ENCODE data around the gene STIMATE. TPM values are rescaled to one million over a fixed set of nuclear protein-coding genes. Genes with fewer than 3 reads are reported as not detected.

The STIMATE gene
- total RNA-seq, 2 donors from 2014 or later = 7.2 to 20.5 TPM

DNA sequence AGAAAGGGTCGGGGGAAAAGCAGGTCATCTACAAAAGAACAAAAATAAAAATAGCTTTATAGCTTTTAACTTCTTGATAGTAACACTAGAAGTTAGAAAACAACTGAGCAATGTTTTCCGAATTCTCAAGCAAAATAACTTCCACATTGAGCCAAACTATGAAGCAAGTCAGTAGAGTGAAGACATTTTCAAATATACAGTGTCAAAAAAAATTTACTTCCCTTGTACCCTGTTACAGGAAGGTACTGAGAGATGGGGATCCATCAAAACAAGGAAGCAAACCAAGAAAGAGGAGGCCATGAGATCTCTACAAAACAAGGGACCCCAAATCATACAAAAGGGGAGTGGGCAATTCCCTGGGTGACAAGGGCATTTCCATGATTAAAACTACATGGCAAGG lies 26.6 kb upstream of the STIMATE start:
- TF ChIP-seq POLR2AphosphoS5 (IDR thresholded peaks at IDR 0.05) (no peak), POLR2A (IDR thresholded peaks at IDR 0.05) (no peak)
- TF ChIP-seq, protein P1, sequence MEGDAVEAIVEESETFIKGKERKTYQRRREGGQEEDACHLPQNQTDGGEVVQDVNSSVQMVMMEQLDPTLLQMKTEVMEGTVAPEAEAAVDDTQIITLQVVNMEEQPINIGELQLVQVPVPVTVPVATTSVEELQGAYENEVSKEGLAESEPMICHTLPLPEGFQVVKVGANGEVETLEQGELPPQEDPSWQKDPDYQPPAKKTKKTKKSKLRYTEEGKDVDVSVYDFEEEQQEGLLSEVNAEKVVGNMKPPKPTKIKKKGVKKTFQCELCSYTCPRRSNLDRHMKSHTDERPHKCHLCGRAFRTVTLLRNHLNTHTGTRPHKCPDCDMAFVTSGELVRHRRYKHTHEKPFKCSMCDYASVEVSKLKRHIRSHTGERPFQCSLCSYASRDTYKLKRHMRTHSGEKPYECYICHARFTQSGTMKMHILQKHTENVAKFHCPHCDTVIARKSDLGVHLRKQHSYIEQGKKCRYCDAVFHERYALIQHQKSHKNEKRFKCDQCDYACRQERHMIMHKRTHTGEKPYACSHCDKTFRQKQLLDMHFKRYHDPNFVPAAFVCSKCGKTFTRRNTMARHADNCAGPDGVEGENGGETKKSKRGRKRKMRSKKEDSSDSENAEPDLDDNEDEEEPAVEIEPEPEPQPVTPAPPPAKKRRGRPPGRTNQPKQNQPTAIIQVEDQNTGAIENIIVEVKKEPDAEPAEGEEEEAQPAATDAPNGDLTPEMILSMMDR (IDR thresholded peaks at IDR 0.05) = no peak
- no peaks in the 10 kb centered on the region for H3K9me3 ChIP-seq
- 90% methylated on average over 2 of the region's 2 CpGs for WGBS

DNA sequence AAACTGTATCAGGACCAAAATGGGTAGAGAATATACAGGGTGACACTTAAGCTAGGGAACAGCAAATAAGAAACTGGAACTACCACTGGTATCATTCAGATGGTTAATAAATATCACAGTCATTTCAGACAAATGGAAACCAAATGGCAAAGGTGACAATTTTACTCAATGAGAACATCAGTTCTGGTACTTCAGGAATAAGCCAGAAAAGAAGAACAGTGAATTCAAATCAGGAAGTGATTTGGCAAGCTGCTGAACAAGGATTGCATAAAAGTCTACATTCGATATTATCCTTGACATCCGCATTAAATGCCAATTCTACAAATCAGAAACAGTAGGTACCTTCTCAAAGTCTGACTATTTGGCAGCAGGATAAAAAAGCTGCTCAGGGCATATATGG lies 23.5 kb upstream of the STIMATE start:
- Histone ChIP-seq H3K4me3 (no peak overlapping the region), H3K27ac (no peak overlapping the region), H3K36me3 (no peaks in the 10 kb centered on the region), H3K9me3 (no peaks in the 10 kb centered on the region), H3K27me3 (replicated peaks; ENCODE audit: insufficient read depth) (no peaks in the 10 kb centered on the region), H3K4me1 (replicated peaks) (no peaks in the 10 kb centered on the region)
- TF ChIP-seq POLR2AphosphoS5 (IDR thresholded peaks at IDR 0.05) = no peak
- TF ChIP-seq, protein P1 (IDR thresholded peaks at IDR 0.05) = no peak
- no peak for TF ChIP-seq POLR2A (IDR thresholded peaks at IDR 0.05)
- no peak for DNase-seq (ENCODE audit: low spot score)
- intact Hi-C loops (cut with DNase I) = no loop called here
- whole genome bisulfite sequencing = 94% methylated on average over 2 of the region's 2 CpGs

More for the DNA sequence above, 26.6 kb upstream of the STIMATE start:
- H3K27ac ChIP-seq = no peak overlapping the region
- no peaks in the 10 kb centered on the region for H3K4me1 ChIP-seq (replicated peaks)
- H3K27me3 ChIP-seq (replicated peaks; ENCODE audit: insufficient read depth) = no peaks in the 10 kb centered on the region
- DNase-seq (ENCODE audit: low spot score) = no peak
- H3K4me3 ChIP-seq = no peak overlapping the region
- intact Hi-C loops (cut with DNase I) = no loop called here
- H3K36me3 ChIP-seq = no peaks in the 10 kb centered on the region

DNA sequence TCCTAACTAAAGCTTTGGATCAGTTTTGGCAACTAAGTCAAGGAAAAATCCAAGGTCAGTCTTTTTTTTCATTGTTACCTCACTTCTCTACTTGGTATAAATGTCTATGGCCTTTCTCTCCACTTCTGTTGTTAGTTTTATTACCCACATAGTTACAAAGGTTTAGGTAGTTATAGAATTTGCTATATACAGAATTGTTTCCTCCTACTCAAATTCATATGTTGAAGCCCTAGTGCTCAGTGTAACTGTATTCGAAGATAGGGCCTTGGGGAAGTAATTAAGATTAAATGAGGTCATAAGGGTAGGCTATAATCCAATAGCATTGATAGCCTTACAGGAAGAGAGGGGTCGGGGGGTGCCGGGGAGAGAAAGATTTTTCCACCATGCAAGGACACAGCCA lies 19.7 kb upstream of the STIMATE start:
- 79% methylated on average over 3 of the region's 3 CpGs for WGBS
- H3K36me3 ChIP-seq = no peaks in the 10 kb centered on the region

DNA sequence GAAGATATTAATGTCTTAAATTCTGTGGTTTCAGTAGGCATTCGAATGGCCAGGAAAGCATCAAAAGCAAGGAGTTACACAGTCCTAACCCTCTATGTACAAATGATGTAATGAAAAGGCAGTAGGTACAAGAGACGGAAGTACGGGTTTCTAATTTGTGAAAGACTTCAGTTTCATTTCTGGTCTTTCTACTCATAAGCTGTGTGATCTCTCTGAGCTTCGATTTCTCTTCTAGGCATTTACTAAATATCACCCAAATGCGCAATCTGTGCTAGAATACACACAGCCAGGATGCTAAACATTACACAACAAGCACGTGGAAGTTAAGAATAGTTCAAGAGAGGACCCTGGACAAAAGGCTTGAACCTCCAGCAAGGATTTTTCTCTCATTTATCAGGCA lies 17.9 kb upstream of the STIMATE start:
- 95% methylated on average over 6 of the region's 6 CpGs for WGBS
- TF ChIP-seq POLR2AphosphoS5 (IDR thresholded peaks at IDR 0.05) = no peak
- TF ChIP-seq POLR2A (IDR thresholded peaks at IDR 0.05) = no peak
- TF ChIP-seq, protein P1 (IDR thresholded peaks at IDR 0.05) = no peak
- Histone ChIP-seq H3K4me3 (no peak overlapping the region), H3K9me3 (no peaks in the 10 kb centered on the region), H3K27me3 (replicated peaks; ENCODE audit: insufficient read depth) (no peaks in the 10 kb centered on the region), H3K36me3 (no peaks in the 10 kb centered on the region), H3K27ac (no peak overlapping the region), H3K4me1 (replicated peaks) (no peaks in the 10 kb centered on the region)
- intact Hi-C loops (cut with DNase I) = no loop called here
- no peak for DNase-seq (ENCODE audit: low spot score)

More for the DNA sequence above, 19.7 kb upstream of the STIMATE start:
- intact Hi-C loops (cut with DNase I) = no loop called here
- DNase-seq (ENCODE audit: low spot score) = no peak
- Histone ChIP-seq H3K9me3 (no peaks in the 10 kb centered on the region), H3K4me1 (replicated peaks) (no peaks in the 10 kb centered on the region), H3K4me3 (no peak overlapping the region), H3K27ac (no peak overlapping the region), H3K27me3 (replicated peaks; ENCODE audit: insufficient read depth) (no peaks in the 10 kb centered on the region)
- TF ChIP-seq POLR2A (IDR thresholded peaks at IDR 0.05) = no peak
- TF ChIP-seq, protein P1 (IDR thresholded peaks at IDR 0.05) = no peak
- TF ChIP-seq POLR2AphosphoS5 (IDR thresholded peaks at IDR 0.05) = no peak

DNA sequence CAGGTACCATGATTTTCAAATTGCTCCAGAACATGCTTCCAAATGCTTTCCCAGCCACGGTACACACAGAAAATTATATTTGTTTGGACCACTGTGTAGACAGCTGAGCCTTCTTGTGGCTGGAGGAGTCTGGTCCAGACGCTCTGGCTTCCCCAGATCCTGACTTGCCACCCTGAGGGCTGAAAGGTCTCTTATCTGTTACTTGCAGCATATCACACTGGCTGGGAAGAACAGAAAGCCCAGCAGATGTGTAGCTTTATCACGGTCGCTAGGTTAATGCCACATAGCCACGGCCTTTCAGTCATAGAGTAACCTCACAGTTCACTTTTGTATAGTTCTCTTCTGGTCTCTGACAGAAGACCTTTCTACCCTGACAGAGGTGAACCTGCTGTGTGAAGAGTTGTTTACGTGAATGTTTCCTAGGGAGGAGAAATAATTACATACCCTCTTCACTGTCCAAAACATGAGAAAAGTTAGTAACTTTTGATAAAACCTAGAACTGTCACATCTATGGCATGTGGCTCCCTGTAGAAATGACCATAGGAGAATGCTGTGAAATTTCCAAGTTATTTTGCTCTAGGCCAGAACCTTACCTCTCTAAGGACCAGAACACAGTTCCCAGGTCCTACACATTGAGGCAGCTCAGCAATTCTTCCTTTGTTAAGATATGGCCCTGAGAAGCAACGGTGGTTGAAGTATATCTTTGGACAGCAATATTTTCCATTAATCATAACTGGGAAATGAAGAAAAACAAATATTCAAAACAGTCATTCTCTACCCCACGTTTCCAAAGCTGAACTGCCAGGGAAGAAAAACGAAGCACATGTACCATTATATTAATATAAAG lies 15.8 kb upstream of the STIMATE start:
- no peaks in the 10 kb centered on the region for H3K9me3 ChIP-seq
- no peaks in the 10 kb centered on the region for H3K36me3 ChIP-seq
- no peak overlapping the region for H3K4me3 ChIP-seq
- DNase-seq (ENCODE audit: low spot score) = no peak
- intact Hi-C loops (cut with DNase I) = no loop called here
- no peaks in the 10 kb centered on the region for H3K27me3 ChIP-seq (replicated peaks; ENCODE audit: insufficient read depth)
- no peak overlapping the region for H3K27ac ChIP-seq
- TF ChIP-seq POLR2AphosphoS5 (IDR thresholded peaks at IDR 0.05) = no peak
- TF ChIP-seq, protein P1 (IDR thresholded peaks at IDR 0.05) = no peak
- H3K4me1 ChIP-seq (replicated peaks) = no peaks in the 10 kb centered on the region
- 91% methylated on average over 9 of the region's 9 CpGs for WGBS

Data from prostate gland (tissue), 2 donors.